K562 (cell line): ENCODE measurements around the gene XIRP1. TPM values are rescaled to one million over a fixed set of nuclear protein-coding genes. Genes with fewer than 3 reads are reported as not detected.
A peak's percentile ranks its signal among the peaks of the same experiment; 100 is the strongest.

Source experiments
- ATF3 ChIP-seq, 2 experiments: fragments of 450-650 bp in 1 of 2; sonication (generic) in 1 of 2; formaldehyde crosslinking in 1 of 2; IDR thresholded peaks in 1 of 2; conservative IDR thresholded peaks in 1 of 2; 2 replicates each; pipeline versions ENCODE4 v1.6.1 to v1.8.1; 2016 to 2023; ENCODE audit warnings: mild to moderate bottlenecking in 2 of 2, moderate library complexity in 2 of 2, inconsistent platforms in 1 of 2, missing genetic modification reagents in 1 of 2
- CBX2 ChIP-seq: fragments of 200-600 bp; sonication (generic); IDR thresholded peaks from one replicate; pipeline ENCODE4 v1.6.1; 2012; ENCODE audit warnings: mild to moderate bottlenecking, low read length, inconsistent platforms; ENCODE audit not compliant: insufficient read depth, poor library complexity, severe bottlenecking
- CHCHD3 ChIP-seq: fragments of 250-450 bp; sonication (Bioruptor Pico); IDR thresholded peaks from 2 replicates; pipeline ENCODE4 v2.1.2; 2022; ENCODE audit warnings: mild to moderate bottlenecking
- CSDE1 ChIP-seq, 2 experiments: fragments of 450-650 bp; IDR thresholded peaks; 2 replicates each; pipeline ENCODE4 v1.6.1; 2016; ENCODE audit warnings: mild to moderate bottlenecking in 1 of 2
- CTCF ChIP-seq, 3 experiments: IDR thresholded peaks in 2 of 3; conservative IDR thresholded peaks in 1 of 3; 2 replicates each; pipeline ENCODE4 v1.5.1; 2011 to 2012; ENCODE audit warnings: low read length in 3 of 3, mild to moderate bottlenecking in 3 of 3, control low read depth in 2 of 3, improper control_type of control experiment in 1 of 3, inconsistent platforms in 1 of 3, low read depth in 1 of 3, mixed read lengths in 1 of 3, moderate library complexity in 1 of 3; ENCODE audit not compliant: insufficient read depth in 2 of 3
- CXXC5 ChIP-seq: fragments of 250-450 bp; sonication (Bioruptor Pico); IDR thresholded peaks from 2 replicates; pipeline ENCODE4 v1.8.0; 2022; ENCODE audit warnings: inconsistent platforms, mild to moderate bottlenecking, moderate library complexity
- EP300 ChIP-seq: IDR thresholded peaks from 2 replicates; pipeline ENCODE4 v1.6.1; 2012; ENCODE audit warnings: low read length, improper control_type of control experiment
- ETV5 ChIP-seq: sonication (generic); formaldehyde crosslinking; IDR thresholded peaks from 2 replicates; pipeline ENCODE4 v1.4.0; 2020; ENCODE audit warnings: low read depth, mild to moderate bottlenecking, missing genetic modification reagents
- FOXK2 ChIP-seq, 2 experiments: fragments of 450-650 bp; IDR thresholded peaks in 1 of 2; conservative IDR thresholded peaks in 1 of 2; 2 replicates each; pipeline ENCODE4 v1.6.1; 2016; ENCODE audit warnings: low read depth in 2 of 2, mild to moderate bottlenecking in 1 of 2
- GTF2A2 ChIP-seq: IDR thresholded peaks from 2 replicates; pipeline ENCODE4 v1.6.1; 2016; ENCODE audit warnings: mild to moderate bottlenecking, missing genetic modification characterization, missing compliant biosample characterization
- HMBOX1 ChIP-seq: sonication (generic); IDR thresholded peaks from 2 replicates; pipeline ENCODE4 v1.6.1; 2016
- KDM5B ChIP-seq: fragments of 200-600 bp; sonication (generic); IDR thresholded peaks from 2 replicates; pipeline ENCODE4 v1.6.1; 2012; ENCODE audit warnings: low read depth, mild to moderate bottlenecking, moderate library complexity, low read length, control low read depth, inconsistent platforms; ENCODE audit not compliant: insufficient replicate concordance
- NONO ChIP-seq, 2 experiments: fragments of 200-400 bp in 1 of 2; fragments of 450-650 bp in 1 of 2; formaldehyde crosslinking in 1 of 2; IDR thresholded peaks; 2 replicates each; pipeline ENCODE4 v1.6.1; 2017; ENCODE audit warnings: low read depth in 2 of 2, mild to moderate bottlenecking in 2 of 2, moderate library complexity in 2 of 2, low read length in 1 of 2
- PURB ChIP-seq: sonication (generic); formaldehyde crosslinking; IDR thresholded peaks from 2 replicates; pipeline ENCODE4 v1.9.0; 2021; ENCODE audit warnings: low read depth, mild to moderate bottlenecking, missing genetic modification reagents
- SMAD4 ChIP-seq: fragments of 250-450 bp; sonication (Bioruptor Pico); conservative IDR thresholded peaks from 2 replicates; pipeline ENCODE4 v1.8.0; 2021; ENCODE audit warnings: inconsistent platforms, mild to moderate bottlenecking, moderate library complexity
- STAG1 ChIP-seq: sonication (generic); formaldehyde crosslinking; IDR thresholded peaks from 2 replicates; pipeline ENCODE4 v1.5.0; 2020; ENCODE audit warnings: missing genetic modification reagents, borderline replicate concordance
- TFAP4 ChIP-seq: sonication (generic); formaldehyde crosslinking; IDR thresholded peaks from 2 replicates; pipeline ENCODE4 v1.8.0; 2022; ENCODE audit warnings: missing genetic modification reagents, mild to moderate bottlenecking, moderate library complexity, borderline replicate concordance
- ZC3H8 ChIP-seq: fragments of 450-650 bp; IDR thresholded peaks from 2 replicates; pipeline ENCODE4 v1.6.1; 2017
- ZKSCAN3 ChIP-seq: fragments of 250-450 bp; sonication (Bioruptor Pico); IDR thresholded peaks from 2 replicates; pipeline ENCODE4 v1.4.0; 2020
- ZNF197 ChIP-seq: fragments of 200-800 bp; sonication (Bioruptor generic); IDR thresholded peaks from 2 replicates; pipeline ENCODE4 v1.6.1; 2016; ENCODE audit warnings: low read depth, missing genetic modification characterization, missing compliant biosample characterization
- ZNF263 ChIP-seq: sonication (generic); formaldehyde crosslinking; IDR thresholded peaks from 2 replicates; pipeline ENCODE4 v1.8.0; 2022; ENCODE audit warnings: mild to moderate bottlenecking, missing genetic modification reagents, borderline replicate concordance
- ZNF395 ChIP-seq: fragments of 200-800 bp; sonication (Bioruptor generic); IDR thresholded peaks from 2 replicates; pipeline ENCODE4 v1.6.1; 2017; ENCODE audit warnings: missing genetic modification characterization, missing compliant biosample characterization
- polyA plus RNA-seq, 8 experiments: library from polyadenylated mRNA; depleted of rRNA in 4 of 8; stranded (reverse) in 5 of 8; unstranded in 3 of 8; fragments of >200 nt; fragmentation: Nextera tagmentation in 2 of 8; fragmentation: Illumina TruSeq in 1 of 8; extraction: Ambion mirVana in 2 of 8; extraction: Trizol in 1 of 8; gene quantifications; 2 replicates each; pipeline versions ENCODE4 v1.2.1 to v1.2.3, GENCODE V29; 2011 to 2014; ENCODE audit warnings: inconsistent platforms in 1 of 8, missing spikeins in 1 of 8
- total RNA-seq, 7 experiments: library from RNA; depleted of rRNA in 6 of 7; stranded (reverse); fragments of >200 nt in 6 of 7; fragmentation: Illumina TruSeq in 2 of 7; extraction: Trizol in 2 of 7; gene quantifications; 2 replicates each; pipeline versions ENCODE4 v1.2.1 to v1.2.3, GENCODE V29; 2011 to 2021; ENCODE audit warnings: low replicate concordance in 1 of 7

XIRP1 gene
- total and polyA plus RNA-seq, 9 of the 15 experiments (the other 6 are each of a cell fraction or from before 2014, with no cell fraction given): 0.03 to 0.27 (median 0.08) TPM; not detected in 3

GRCh38 chr3:39189959-39190269, 2.5 kb downstream of the XIRP1 start (continued):
- TF ChIP-seq CTCF (IDR thresholded peaks at IDR 0.05 in 2 of 3, conservative IDR thresholded peaks at IDR 0.05 in 1 of 3; ENCODE audit: insufficient read depth in 2 of 3, low read depth in 1 of 3, low read length in 3 of 3) (peak; percentile 89 to 94 (median 91)), ZKSCAN3 (CRISPR knock-in tag) (no peak), ETV5 (0 out of 2 replicates have a peak, but pooled peaks have one; percentile 37), CSDE1 (IDR thresholded peaks at IDR 0.05) (no peak), EP300 (peak; percentile 43), GTF2A2 (tag) (no peak), FOXK2 (conservative IDR thresholded peaks at IDR 0.05 in 1 of 2, IDR thresholded peaks at IDR 0.05 in 1 of 2; ENCODE audit: low read depth in 2 of 2) (peak; percentile 69 to 81), ATF3 (IDR thresholded peaks at IDR 0.05) (no peak), ATF3 (CRISPR knock-in tag; conservative IDR thresholded peaks at IDR 0.05) (0 out of 2 replicates have a peak, but pooled peaks have one; percentile 31), ZNF197 (CRISPR knock-in tag) (no peak), PURB (CRISPR knock-in tag) (no peak), NONO (IDR thresholded peaks at IDR 0.05; ENCODE audit: low read depth in 2 of 2, low read length in 1 of 2) (no peak), KDM5B (no peak), ZNF263 (CRISPR knock-in tag) (peak; percentile 56; the same call in 1 of the 2 replicates), ZNF395 (CRISPR knock-in tag) (peak; percentile 63; the same call in 1 of the 2 replicates), CXXC5 (CRISPR knock-in tag) (peak; percentile 59), ZC3H8 (no peak), CBX2 (no peak), SMAD4 (CRISPR knock-in tag) (no peak), TFAP4 (CRISPR knock-in tag) (peak; percentile 45; the same call in 1 of the 2 replicates), STAG1 (CRISPR knock-in tag) (peak; percentile 78; the same call in 1 of the 2 replicates), CHCHD3 (no peak), HMBOX1 (peak; percentile 90)
